ENCODE data around the gene ECM2.

DNA sequence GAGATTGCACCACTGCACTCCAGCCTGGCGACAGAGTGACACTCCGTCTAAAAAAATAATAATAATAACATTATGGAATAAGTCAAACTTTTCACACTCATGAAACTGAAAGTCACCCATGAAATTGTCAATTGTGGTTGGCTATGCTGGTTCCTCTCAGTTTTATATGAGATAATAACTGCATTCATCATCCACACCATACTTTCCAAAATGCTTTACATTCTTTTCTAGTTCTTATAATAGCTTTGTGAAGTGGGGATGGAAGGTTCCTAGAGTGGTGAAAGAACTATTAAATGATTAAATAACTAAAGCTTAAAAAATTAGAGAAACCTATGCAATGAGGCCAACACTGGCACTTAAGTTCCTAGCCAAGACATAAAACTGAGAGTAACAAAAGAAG is 40.9 kb downstream of the ECM2 start:
- TF ChIP-seq, protein P1, sequence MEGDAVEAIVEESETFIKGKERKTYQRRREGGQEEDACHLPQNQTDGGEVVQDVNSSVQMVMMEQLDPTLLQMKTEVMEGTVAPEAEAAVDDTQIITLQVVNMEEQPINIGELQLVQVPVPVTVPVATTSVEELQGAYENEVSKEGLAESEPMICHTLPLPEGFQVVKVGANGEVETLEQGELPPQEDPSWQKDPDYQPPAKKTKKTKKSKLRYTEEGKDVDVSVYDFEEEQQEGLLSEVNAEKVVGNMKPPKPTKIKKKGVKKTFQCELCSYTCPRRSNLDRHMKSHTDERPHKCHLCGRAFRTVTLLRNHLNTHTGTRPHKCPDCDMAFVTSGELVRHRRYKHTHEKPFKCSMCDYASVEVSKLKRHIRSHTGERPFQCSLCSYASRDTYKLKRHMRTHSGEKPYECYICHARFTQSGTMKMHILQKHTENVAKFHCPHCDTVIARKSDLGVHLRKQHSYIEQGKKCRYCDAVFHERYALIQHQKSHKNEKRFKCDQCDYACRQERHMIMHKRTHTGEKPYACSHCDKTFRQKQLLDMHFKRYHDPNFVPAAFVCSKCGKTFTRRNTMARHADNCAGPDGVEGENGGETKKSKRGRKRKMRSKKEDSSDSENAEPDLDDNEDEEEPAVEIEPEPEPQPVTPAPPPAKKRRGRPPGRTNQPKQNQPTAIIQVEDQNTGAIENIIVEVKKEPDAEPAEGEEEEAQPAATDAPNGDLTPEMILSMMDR (IDR thresholded peaks at IDR 0.05), result no peak
- TF ChIP-seq POLR2AphosphoS5 (IDR thresholded peaks at IDR 0.05), result no peak
